ENCODE data around the gene TSPAN3.

DNA sequence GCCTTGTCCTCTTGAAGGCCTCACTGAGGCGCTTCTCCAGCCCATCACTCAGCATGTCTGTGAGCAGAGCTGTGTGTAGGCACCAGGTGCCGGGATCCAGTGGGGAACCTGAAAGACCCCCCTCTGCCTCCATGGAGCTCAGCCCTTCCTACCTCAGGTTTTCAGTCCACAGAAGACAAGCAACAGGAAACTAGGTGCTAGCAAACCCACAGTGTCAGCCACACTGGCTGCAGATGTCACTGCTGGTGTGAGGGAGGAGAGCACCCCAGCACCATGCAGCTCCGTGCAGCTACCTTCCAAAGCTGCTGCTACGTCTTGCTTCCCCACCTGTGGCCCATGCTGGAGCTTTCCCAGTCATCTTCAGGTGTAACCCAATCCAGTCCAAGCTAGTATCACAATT lies 58.0 kb downstream of the TSPAN3 start:
- no peak for TF ChIP-seq POLR2A (IDR thresholded peaks at IDR 0.05; ENCODE audit: low read depth, low read length)
- no peak for TF ChIP-seq TAF1 (IDR thresholded peaks at IDR 0.05; ENCODE audit: borderline replicate concordance, low read depth, low read length)
- no peak for TF ChIP-seq POLR2AphosphoS5 (IDR thresholded peaks at IDR 0.05; ENCODE audit: low read depth, low read length)

All from GM12892 (cell line).